Skeletal muscle tissue (tissue), 4 donors: ENCODE measurements around the gene USP46. TPM values are rescaled to one million over a fixed set of nuclear protein-coding genes. Genes with fewer than 3 reads are reported as not detected.

Experiments used
- H3K27ac ChIP-seq: one replicate; pipeline ENCODE4 v1.7.0; 2013; ENCODE audit warnings: mild to moderate bottlenecking, low read depth, low read length, inconsistent platforms
- H3K27me3 ChIP-seq, 3 donors: one replicate each; pipeline ENCODE4 v1.7.0; 2013; ENCODE audit warnings: low read length in 3 of 3; ENCODE audit not compliant: control insufficient read depth in 3 of 3, insufficient read depth in 3 of 3
- H3K36me3 ChIP-seq, 3 donors: one replicate each; pipeline ENCODE4 v1.7.0; 2013; ENCODE audit warnings: low read length in 3 of 3; ENCODE audit not compliant: control insufficient read depth in 3 of 3, insufficient read depth in 3 of 3
- H3K4me1 ChIP-seq, 3 donors: one replicate each; pipeline ENCODE4 v1.7.0; 2013; ENCODE audit warnings: low read length in 3 of 3, mild to moderate bottlenecking in 3 of 3; ENCODE audit not compliant: control insufficient read depth in 3 of 3, insufficient read depth in 3 of 3
- H3K4me3 ChIP-seq, 3 donors: one replicate each; pipeline ENCODE4 v1.7.0; 2013; ENCODE audit warnings: low read length in 3 of 3
- H3K9ac ChIP-seq, 3 donors: one replicate each; pipeline ENCODE4 v1.7.0; 2013; ENCODE audit warnings: low read length in 3 of 3, mild to moderate bottlenecking in 3 of 3, moderate library complexity in 2 of 3, low read depth in 1 of 3
- H3K9me3 ChIP-seq, 3 donors: one replicate each; pipeline ENCODE4 v1.7.0; 2013; ENCODE audit warnings: low read length in 3 of 3; ENCODE audit not compliant: control insufficient read depth in 3 of 3
- total RNA-seq: library from RNA; depleted of rRNA; stranded (reverse); fragments of >200 nt; gene quantifications from one replicate; pipeline ENCODE4 v1.2.3, GENCODE V29; 2014
- donor health status: Osteomylitis.

USP46 gene
- total RNA-seq, 1 donor from 2014 or later = 16.7 TPM

- Histone ChIP-seq H3K27me3 (no peaks in the 10 kb centered on the region), H3K9ac (no peak overlapping the region), H3K9me3 (no peaks in the 10 kb centered on the region), H3K4me1 (no peaks in the 10 kb centered on the region), H3K27ac (no peak overlapping the region), H3K4me3 (no peak overlapping the region), H3K36me3 (no peaks in the 10 kb centered on the region)
Observed at GRCh38 chr4:52566136-52567031, 92.7 kb downstream of the USP46 start.

GRCh38 chr4:52560844-52561280, 98.2 kb downstream of the USP46 start:
- Histone ChIP-seq H3K4me1 (no peaks in the 10 kb centered on the region), H3K9ac (no peak overlapping the region), H3K36me3 (no peaks in the 10 kb centered on the region), H3K27me3 (no peaks in the 10 kb centered on the region), H3K9me3 (no peaks in the 10 kb centered on the region), H3K27ac (no peak overlapping the region), H3K4me3 (no peak overlapping the region)

- no peak overlapping the region for H3K27ac ChIP-seq
- H3K4me3 ChIP-seq = no peak overlapping the region
- H3K9ac ChIP-seq = no peak overlapping the region
- H3K4me1 ChIP-seq = peaks cover 6 to 7% (median 6%) of the 10 kb centered on the region in 3 donors
- H3K9me3 ChIP-seq = no peaks in the 10 kb centered on the region
- H3K36me3 ChIP-seq = no peaks in the 10 kb centered on the region
- no peaks in the 10 kb centered on the region for H3K27me3 ChIP-seq
Observed at GRCh38 chr4:52555356-52555716, 103.8 kb downstream of the USP46 start.

GRCh38 chr4:52554612-52555355, 104.3 kb downstream of the USP46 start:
- H3K36me3 ChIP-seq = no peaks in the 10 kb centered on the region
- H3K4me1 ChIP-seq = peaks cover 6 to 7% (median 6%) of the 10 kb centered on the region in 3 donors
- no peak overlapping the region for H3K27ac ChIP-seq
- H3K9me3 ChIP-seq = no peaks in the 10 kb centered on the region
- H3K27me3 ChIP-seq = no peaks in the 10 kb centered on the region
- H3K9ac ChIP-seq = no peak overlapping the region
- H3K4me3 ChIP-seq = no peak overlapping the region

DNA sequence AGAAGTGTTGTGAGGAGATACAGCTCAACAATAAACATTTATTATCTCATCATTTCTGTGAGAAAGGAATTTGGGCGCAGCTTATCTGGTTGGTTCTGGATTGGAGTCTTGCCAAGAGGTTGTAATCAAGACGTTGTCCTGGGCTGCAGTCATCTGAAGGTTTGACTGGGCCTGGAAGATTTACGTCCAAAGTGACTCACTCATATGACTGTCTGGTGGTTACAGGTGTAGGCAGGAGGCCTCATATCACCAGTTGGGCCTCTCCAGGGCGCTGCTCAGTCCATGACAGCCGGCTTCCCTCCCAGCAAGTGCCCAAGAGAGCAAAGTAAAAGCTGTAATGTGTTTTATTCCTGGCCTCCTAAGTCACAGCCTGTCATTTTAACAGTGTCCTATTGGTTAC, 106.3 kb downstream of the USP46 start:
- Histone ChIP-seq H3K9me3 (no peaks in the 10 kb centered on the region), H3K9ac (no peak overlapping the region), H3K27ac (no peak overlapping the region), H3K27me3 (no peaks in the 10 kb centered on the region), H3K4me1 (peaks cover 6 to 7% (median 6%) of the 10 kb centered on the region in 3 donors), H3K4me3 (no peak overlapping the region), H3K36me3 (no peaks in the 10 kb centered on the region)

DNA sequence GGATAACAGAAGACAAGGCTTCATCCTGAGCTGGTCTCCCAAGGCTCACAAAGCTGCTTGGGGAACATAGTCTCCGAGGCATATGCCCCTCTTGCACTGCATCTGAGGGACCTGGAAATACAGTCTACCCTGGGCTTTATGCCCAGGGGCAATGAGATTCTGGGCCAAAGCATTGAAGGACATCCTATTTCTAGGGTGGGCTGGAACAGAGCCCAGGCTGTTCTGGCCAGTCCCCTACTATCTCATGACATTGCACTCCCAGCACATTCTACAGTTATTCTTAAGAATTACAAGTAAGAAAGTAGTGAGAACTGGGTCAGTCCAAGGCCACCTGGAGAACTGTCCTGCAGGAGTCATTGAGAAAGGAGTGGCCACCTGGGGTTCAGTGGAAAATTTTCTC, 107.6 kb downstream of the USP46 start:
- Histone ChIP-seq H3K9me3 (no peaks in the 10 kb centered on the region), H3K27ac (no peak overlapping the region), H3K4me3 (no peak overlapping the region), H3K36me3 (no peaks in the 10 kb centered on the region), H3K4me1 (peaks cover 6 to 7% (median 6%) of the 10 kb centered on the region in 3 donors), H3K9ac (no peak overlapping the region), H3K27me3 (no peaks in the 10 kb centered on the region)

DNA sequence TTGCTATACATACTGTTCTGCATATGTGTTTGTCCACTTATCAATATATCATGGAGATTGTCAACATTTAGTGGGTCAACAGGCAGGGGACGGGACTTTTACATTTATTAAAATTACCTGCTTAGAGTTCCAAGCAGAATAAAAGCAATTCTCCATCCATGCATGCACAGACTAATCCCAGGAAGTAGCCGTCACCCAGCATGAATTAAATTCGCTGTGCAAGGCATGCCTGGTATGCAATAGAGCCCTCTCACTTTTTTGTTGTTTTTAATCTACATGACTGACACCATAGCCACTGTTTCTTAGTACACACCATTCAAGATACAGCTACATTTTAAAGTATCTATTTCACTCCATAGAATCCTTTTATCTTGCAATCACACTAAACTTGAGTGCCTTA, 108.9 kb downstream of the USP46 start:
- Histone ChIP-seq H3K4me3 (no peak overlapping the region), H3K27me3 (no peaks in the 10 kb centered on the region), H3K9me3 (no peaks in the 10 kb centered on the region), H3K4me1 (peaks cover 6 to 7% (median 6%) of the 10 kb centered on the region in 3 donors), H3K9ac (no peak overlapping the region), H3K27ac (no peak overlapping the region), H3K36me3 (no peaks in the 10 kb centered on the region)

DNA sequence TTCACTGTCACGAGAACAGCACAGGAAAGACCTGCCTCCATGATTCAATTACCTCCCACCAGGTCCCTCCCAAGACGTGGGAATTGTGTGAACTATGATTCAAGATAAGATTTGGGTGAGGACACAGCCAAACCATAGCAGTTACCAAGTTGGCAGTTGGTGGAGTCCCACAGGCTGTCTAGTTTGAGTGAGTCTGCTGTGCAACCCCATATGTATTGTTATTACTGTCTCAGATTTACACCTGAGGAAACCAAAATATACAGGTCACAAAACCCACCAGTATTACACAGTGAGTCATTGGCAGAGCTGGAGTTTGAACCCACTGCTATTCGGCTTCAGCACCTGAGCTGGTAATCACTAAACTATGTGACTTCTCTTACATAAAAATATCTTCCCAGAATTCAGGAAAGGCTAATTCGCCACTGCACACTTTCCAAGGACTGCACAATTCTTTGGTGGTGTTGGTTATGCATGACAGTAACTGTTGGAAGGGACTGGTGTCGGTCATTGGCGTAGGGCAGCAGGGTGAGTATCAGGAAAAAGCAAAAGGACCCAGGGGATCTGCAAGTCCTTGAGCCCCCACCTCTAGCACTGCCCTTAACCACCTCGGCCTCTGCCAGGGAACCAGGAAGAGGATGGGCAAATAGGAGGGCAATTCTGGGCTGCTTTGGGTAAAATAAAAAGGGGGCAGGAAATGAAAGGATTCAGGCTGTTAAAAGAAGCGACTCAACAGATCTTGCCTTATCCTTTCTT, 110.1 kb downstream of the USP46 start:
- Histone ChIP-seq H3K36me3 (no peaks in the 10 kb centered on the region), H3K9me3 (no peaks in the 10 kb centered on the region), H3K9ac (no peak overlapping the region), H3K27ac (no peak overlapping the region), H3K4me1 (peaks cover 6 to 7% (median 6%) of the 10 kb centered on the region in 3 donors), H3K4me3 (no peak overlapping the region), H3K27me3 (no peaks in the 10 kb centered on the region)

GRCh38 chr4:52546449-52546848, 112.7 kb downstream of the USP46 start:
- no peaks in the 10 kb centered on the region for H3K36me3 ChIP-seq
- H3K4me3 ChIP-seq = no peak overlapping the region
- no peaks in the 10 kb centered on the region for H3K9me3 ChIP-seq
- H3K9ac ChIP-seq = no peak overlapping the region
- no peaks in the 10 kb centered on the region for H3K27me3 ChIP-seq
- H3K27ac ChIP-seq = no peak overlapping the region
- peaks cover 2 to 3% (median 2%) of the 10 kb centered on the region in 3 donors for H3K4me1 ChIP-seq
